MV-4-11 (cell line): ENCODE data around the gene SLC43A3.

Source experiments
- DNase-seq: peaks from one replicate; lab custom pipeline; 2025; lab: John Stamatoyannopoulos, UW

Gene SLC43A3

GRCh38 chr11:57426929-57427726, at the start of gene SLC43A3:
SLC43A3 (minus strand) TSS chr11:57427121; CDS start chr11:57426172, 949 bp downstream.
- DNase-seq = peak; percentile 85

- DNase-seq = no peak
These were observed 49.3 kb upstream of the SLC43A3 start for GRCh38 chr11:57476047-57476756.

- no peak for DNase-seq
These were observed 48.7 kb upstream of the SLC43A3 start for GRCh38 chr11:57475671-57476046.

GRCh38 chr11:57475191-57475590, 48.3 kb upstream of the SLC43A3 start:
- no peak for DNase-seq

GRCh38 chr11:57474803-57475115, 47.8 kb upstream of the SLC43A3 start:
- no peak for DNase-seq

GRCh38 chr11:57474017-57474802, 47.3 kb upstream of the SLC43A3 start:
- peak; percentile 71 for DNase-seq

GRCh38 chr11:57473285-57473841, 46.4 kb upstream of the SLC43A3 start:
- peak; percentile 75 for DNase-seq

GRCh38 chr11:57471496-57471895, 44.6 kb upstream of the SLC43A3 start:
- no peak for DNase-seq

GRCh38 chr11:57469268-57469667, 42.3 kb upstream of the SLC43A3 start:
- no peak for DNase-seq

- DNase-seq = no peak
These were observed 41.4 kb upstream of the SLC43A3 start for GRCh38 chr11:57468276-57468675.

- DNase-seq = no peak
These were observed 40.7 kb upstream of the SLC43A3 start for GRCh38 chr11:57467508-57468157.

- peak; percentile 33 for DNase-seq
These were observed 39.8 kb upstream of the SLC43A3 start for GRCh38 chr11:57466680-57467079.

- DNase-seq = no peak
These were observed 37.7 kb upstream of the SLC43A3 start for GRCh38 chr11:57464539-57465181.

- DNase-seq = no peak
These were observed 37.0 kb upstream of the SLC43A3 start for GRCh38 chr11:57463671-57464538.

- no peak for DNase-seq
These were observed 35.7 kb upstream of the SLC43A3 start for GRCh38 chr11:57462597-57462996.

- DNase-seq = no peak
These were observed 35.0 kb upstream of the SLC43A3 start for GRCh38 chr11:57461841-57462489.

GRCh38 chr11:57460758-57461749, 34.1 kb upstream of the SLC43A3 start:
- DNase-seq = no peak

- peak; percentile 49 for DNase-seq
These were observed 33.3 kb upstream of the SLC43A3 start, which contains the start of gene RTN4RL2 for GRCh38 chr11:57460022-57460757. RTN4RL2 (plus strand) TSS chr11:57460528; CDS start chr11:57460866, 338 bp downstream.
